OCI-LY7 (cell line): ENCODE measurements around the gene KCNAB2. TPM values are rescaled to one million over a fixed set of nuclear protein-coding genes. Genes with fewer than 3 reads are reported as not detected.

Experiments
- BruUV-seq: library from RNA; stranded (reverse); fragments of 400-500 nt; replicated peaks from 2 replicates; lab custom pipeline; 2021; lab: Mats Ljungman, UMichigan
- CTCF ChIA-PET: fragments of 300-600 bp; sonication (Branson Sonifier 250); formaldehyde crosslinking; loops from one replicate; lab custom pipeline; 2022; ENCODE audit warnings: antibody characterized with exemption; ENCODE audit not compliant: unreplicated experiment; lab: Charles Lee
- POLR2A ChIA-PET: fragments of 300-600 bp; sonication (Branson Sonifier 250); formaldehyde crosslinking; loops from one replicate; lab custom pipeline; 2022; ENCODE audit warnings: antibody characterized with exemption; lab: Charles Lee
- DNase-seq: peaks from one replicate; pipeline ENCODE4 v3.0.0-alpha.2; 2015; ENCODE audit warnings: low spot score
- H2AFZ ChIP-seq: fragments of 200-600 bp; sonication (generic), shearing (Covaris generic); 2 replicates; pipeline ENCODE4 v1.6.1; 2014; ENCODE audit warnings: mild to moderate bottlenecking, antibody characterized with exemption, low read length, moderate library complexity
- H3K27ac ChIP-seq: fragments of 200-600 bp; sonication (generic); 2 replicates; pipeline ENCODE4 v1.5.1; 2014; ENCODE audit warnings: mixed run types, low read depth, mild to moderate bottlenecking, moderate library complexity, low read length, inconsistent platforms; ENCODE audit not compliant: poor library complexity, severe bottlenecking
- H3K36me3 ChIP-seq: fragments of 200-600 bp; sonication (generic); 2 replicates; pipeline ENCODE4 v1.6.1; 2014; ENCODE audit warnings: mild to moderate bottlenecking, antibody characterized with exemption, low read length, moderate library complexity, mixed read lengths; ENCODE audit not compliant: insufficient read depth
- H3K4me1 ChIP-seq: fragments of 200-600 bp; sonication (generic); 2 replicates; pipeline ENCODE4 v1.5.1; 2014; ENCODE audit warnings: mild to moderate bottlenecking, low read length; ENCODE audit not compliant: insufficient read depth, poor library complexity, severe bottlenecking
- H3K4me2 ChIP-seq: fragments of 200-600 bp; sonication (generic); 2 replicates; pipeline ENCODE4 v1.6.1; 2014; ENCODE audit warnings: mild to moderate bottlenecking, low read length
- H3K4me3 ChIP-seq: fragments of 200-600 bp; sonication (generic); 2 replicates; pipeline ENCODE4 v1.5.1; 2014; ENCODE audit warnings: mild to moderate bottlenecking, low read depth, low read length; ENCODE audit not compliant: poor library complexity, severe bottlenecking
- H3K79me2 ChIP-seq: fragments of 200-600 bp; sonication (generic); 2 replicates; pipeline ENCODE4 v1.6.1; 2016; ENCODE audit warnings: low read depth, mild to moderate bottlenecking, low read length, moderate library complexity, mixed read lengths; ENCODE audit not compliant: insufficient read depth
- H3K9me2 ChIP-seq: fragments of 200-600 bp; sonication (generic); 2 replicates; pipeline ENCODE4 v1.6.1; 2016; ENCODE audit warnings: mild to moderate bottlenecking, low read length, mixed read lengths; ENCODE audit not compliant: insufficient read depth
- H3K9me3 ChIP-seq: fragments of 200-600 bp; sonication (generic); 2 replicates; pipeline ENCODE4 v1.6.1; 2014; ENCODE audit warnings: mild to moderate bottlenecking, mixed run types, low read length, mixed read lengths
- H4K20me1 ChIP-seq: fragments of 200-600 bp; sonication (generic); 2 replicates; pipeline ENCODE4 v1.6.1; 2014; ENCODE audit warnings: mild to moderate bottlenecking, antibody characterized with exemption, low read length, moderate library complexity, mixed read lengths; ENCODE audit not compliant: insufficient read depth
- EZH2phosphoT487 ChIP-seq: fragments of 200-600 bp; sonication (generic); IDR thresholded peaks from 2 replicates; pipeline ENCODE4 v1.6.1; 2018; ENCODE audit warnings: low read depth, borderline replicate concordance, mild to moderate bottlenecking, mixed run types, antibody characterized with exemption, low read length, moderate library complexity, mixed read lengths
- intact Hi-C: fragments of 100-400 bp; cut with micrococcal nuclease; formaldehyde crosslinking; loops from one replicate; pipeline ENCODE4 v1.10.0; 2022; ENCODE audit not compliant: unreplicated experiment
- total RNA-seq, 2 experiments: library from RNA; depleted of rRNA in 1 of 2; stranded (reverse); fragments of >200 nt in 1 of 2; shearing (Covaris generic) in 1 of 2; gene quantifications; 2 replicates each; pipeline ENCODE4 v1.2.3, GENCODE V29; 2014 to 2022
- TF ChIP-seq, protein P1 (sequence below): fragments of 200-600 bp; sonication (generic); conservative IDR thresholded peaks from 2 replicates; pipeline ENCODE4 v1.5.1; 2014; ENCODE audit warnings: mild to moderate bottlenecking, antibody characterized with exemption, low read length, moderate library complexity, mixed read lengths

The KCNAB2 gene
- total RNA-seq, 2 experiments from 2014 or later: 46.7 to 133 TPM

DNA sequence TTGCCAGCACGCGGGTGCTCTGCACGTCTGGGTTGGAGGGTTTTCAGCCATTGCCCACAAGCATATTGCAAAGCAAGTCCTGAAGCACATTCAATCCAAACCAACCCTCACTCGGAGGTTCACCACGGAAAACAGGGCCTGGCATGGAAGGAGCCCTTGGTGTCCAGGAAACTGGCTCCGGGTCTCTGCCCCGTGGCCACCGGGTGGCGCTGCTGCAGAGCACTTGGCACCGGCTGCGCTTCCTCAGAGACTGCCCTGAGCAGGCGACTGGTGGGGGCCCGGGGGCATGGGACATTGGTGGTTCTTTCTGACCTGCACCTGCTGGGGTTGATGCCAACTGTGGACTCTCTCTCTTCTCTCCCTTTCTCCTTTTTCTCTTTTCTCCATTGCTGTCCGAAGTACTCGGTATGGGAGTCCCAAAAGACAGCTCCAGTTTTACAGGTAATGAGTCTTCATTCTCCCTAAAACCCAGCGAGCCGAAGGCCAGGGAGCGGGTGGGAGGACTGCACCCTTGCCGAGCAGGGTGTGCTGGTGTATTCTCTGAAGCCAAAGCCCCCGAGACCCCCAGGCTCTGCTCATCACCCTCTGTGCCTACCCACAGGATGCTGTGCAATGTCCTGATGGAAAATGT lies 4.1 kb upstream of the KCNAB2 start:
- H3K9me2 ChIP-seq: no peaks in the 10 kb centered on the region
- peaks cover 28% of the 10 kb centered on the region; the same call in 1 of the 2 replicates for H3K36me3 ChIP-seq
- H3K4me3 ChIP-seq: no peak overlapping the region
- intact Hi-C loops: no loop called here
- BruUV-seq: no TSS peak
- peaks cover 7% of the 10 kb centered on the region for H3K4me1 ChIP-seq
- no peaks in the 10 kb centered on the region for H3K79me2 ChIP-seq
- H4K20me1 ChIP-seq: no peaks in the 10 kb centered on the region
- no peaks in the 10 kb centered on the region for H3K9me3 ChIP-seq
- CTCF ChIA-PET: no interaction called here
- no peak for DNase-seq
- POLR2A ChIA-PET: no interaction called here
- TF ChIP-seq, protein P1, sequence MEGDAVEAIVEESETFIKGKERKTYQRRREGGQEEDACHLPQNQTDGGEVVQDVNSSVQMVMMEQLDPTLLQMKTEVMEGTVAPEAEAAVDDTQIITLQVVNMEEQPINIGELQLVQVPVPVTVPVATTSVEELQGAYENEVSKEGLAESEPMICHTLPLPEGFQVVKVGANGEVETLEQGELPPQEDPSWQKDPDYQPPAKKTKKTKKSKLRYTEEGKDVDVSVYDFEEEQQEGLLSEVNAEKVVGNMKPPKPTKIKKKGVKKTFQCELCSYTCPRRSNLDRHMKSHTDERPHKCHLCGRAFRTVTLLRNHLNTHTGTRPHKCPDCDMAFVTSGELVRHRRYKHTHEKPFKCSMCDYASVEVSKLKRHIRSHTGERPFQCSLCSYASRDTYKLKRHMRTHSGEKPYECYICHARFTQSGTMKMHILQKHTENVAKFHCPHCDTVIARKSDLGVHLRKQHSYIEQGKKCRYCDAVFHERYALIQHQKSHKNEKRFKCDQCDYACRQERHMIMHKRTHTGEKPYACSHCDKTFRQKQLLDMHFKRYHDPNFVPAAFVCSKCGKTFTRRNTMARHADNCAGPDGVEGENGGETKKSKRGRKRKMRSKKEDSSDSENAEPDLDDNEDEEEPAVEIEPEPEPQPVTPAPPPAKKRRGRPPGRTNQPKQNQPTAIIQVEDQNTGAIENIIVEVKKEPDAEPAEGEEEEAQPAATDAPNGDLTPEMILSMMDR: peak; percentile 77
- TF ChIP-seq EZH2phosphoT487: no peak
- H3K4me2 ChIP-seq: no peak overlapping the region
- H2AFZ ChIP-seq: no peak overlapping the region
- H3K27ac ChIP-seq: no peak overlapping the region

- Histone ChIP-seq H3K4me3 (no peak overlapping the region), H3K4me2 (no peak overlapping the region), H3K9me2 (no peaks in the 10 kb centered on the region), H3K27ac (no peak overlapping the region), H2AFZ (no peak overlapping the region), H3K79me2 (no peaks in the 10 kb centered on the region), H3K36me3 (peaks cover 27% of the 10 kb centered on the region; the same call in 1 of the 2 replicates), H3K4me1 (no peaks in the 10 kb centered on the region), H3K9me3 (no peaks in the 10 kb centered on the region), H4K20me1 (no peaks in the 10 kb centered on the region)
- intact Hi-C loops: no loop called here
- BruUV-seq: no TSS peak
- CTCF ChIA-PET: no interaction called here
- no peak for TF ChIP-seq EZH2phosphoT487
- TF ChIP-seq, protein P1: no peak
- DNase-seq: no peak
- POLR2A ChIA-PET: no interaction called here
Observed at GRCh38 chr1:6043561-6043960, 2.1 kb upstream of the KCNAB2 start.

DNA sequence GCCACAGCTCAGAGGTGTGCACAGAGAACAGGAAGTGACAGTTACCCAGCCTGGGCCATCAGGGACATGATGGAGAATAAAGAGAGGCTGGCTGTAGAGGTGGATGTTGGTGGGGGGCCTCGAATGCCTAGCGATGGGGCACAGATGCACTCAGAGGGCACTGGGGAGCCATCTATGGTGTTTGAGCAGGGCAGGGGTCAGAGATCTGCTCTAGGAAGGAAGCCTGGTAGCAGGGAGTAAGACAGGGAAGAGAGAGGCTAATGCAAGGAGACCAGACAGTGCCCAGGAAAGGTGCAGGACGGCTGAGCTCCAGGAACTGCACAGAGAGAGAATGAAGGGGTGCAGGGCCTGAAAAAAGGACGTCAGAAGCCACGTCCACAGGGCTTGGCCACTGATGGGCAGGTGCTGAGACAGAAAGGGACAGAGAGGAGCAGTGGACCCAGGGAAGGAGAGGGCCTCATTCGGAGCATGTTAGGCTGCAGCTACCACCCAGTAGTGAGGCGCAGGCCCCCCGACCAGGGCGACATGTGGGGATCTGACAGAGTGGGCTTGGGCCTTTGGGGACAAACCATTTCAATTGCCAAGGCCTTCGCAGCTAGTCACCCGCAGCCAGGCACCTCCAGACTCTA lies 1.1 kb upstream of the KCNAB2 start:
- no peak for DNase-seq
- Histone ChIP-seq H3K4me3 (no peak overlapping the region), H3K4me2 (no peak overlapping the region), H4K20me1 (no peaks in the 10 kb centered on the region), H3K4me1 (no peaks in the 10 kb centered on the region), H3K9me3 (no peaks in the 10 kb centered on the region), H3K9me2 (no peaks in the 10 kb centered on the region), H2AFZ (no peak overlapping the region), H3K27ac (no peak overlapping the region), H3K36me3 (peaks cover 24% of the 10 kb centered on the region; the same call in 1 of the 2 replicates), H3K79me2 (no peaks in the 10 kb centered on the region)
- POLR2A ChIA-PET: no interaction called here
- CTCF ChIA-PET: no interaction called here
- no TSS peak for BruUV-seq
- intact Hi-C loops: no loop called here
- TF ChIP-seq, protein P1: no peak
- TF ChIP-seq EZH2phosphoT487: no peak
